ENCODE data around the gene SELPLG. TPM values are rescaled to one million over a fixed set of nuclear protein-coding genes. Genes with fewer than 3 reads are reported as not detected.

SELPLG gene
- total RNA-seq, 1 donor from 2014 or later: 5.8 TPM

DNA sequence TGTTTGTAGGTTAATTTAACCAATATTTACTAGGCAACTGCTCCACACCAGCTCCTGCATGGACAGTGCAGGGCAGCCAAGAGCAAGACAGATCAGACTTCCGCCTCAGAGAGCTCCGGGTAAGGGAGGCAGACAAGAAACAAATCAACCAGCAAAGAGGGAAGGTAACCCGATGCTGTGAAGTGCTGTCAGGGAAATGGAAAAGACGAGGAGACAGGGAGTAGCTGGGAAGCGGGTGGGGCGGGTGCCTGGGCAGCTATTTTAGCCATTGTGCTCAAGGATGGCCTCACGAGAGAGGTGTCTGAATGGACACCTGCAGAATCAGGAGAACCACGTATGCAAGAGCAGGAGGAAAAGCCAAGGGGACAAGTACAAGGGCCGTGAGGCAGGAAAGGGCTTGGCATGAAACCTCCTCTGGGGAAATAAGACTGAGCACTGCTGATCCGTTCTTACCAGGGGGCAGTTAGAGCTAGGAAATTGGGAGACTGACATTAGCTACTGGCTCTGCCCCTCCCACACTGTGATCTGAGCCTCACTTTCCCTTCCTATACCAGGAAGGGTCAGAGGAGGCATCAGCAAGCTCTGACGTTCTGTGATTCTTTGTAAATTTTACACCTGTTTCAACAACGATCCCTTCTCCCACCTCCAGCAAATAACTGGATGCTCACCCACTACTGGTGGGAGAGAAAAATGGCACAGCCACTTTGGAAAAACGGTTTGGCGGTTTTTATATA, 29.3 kb downstream of the SELPLG start:
- no peak overlapping the region for H3K4me3 ChIP-seq (ENCODE audit: insufficient read depth, low read depth, low read length)
- H3K4me2 ChIP-seq (ENCODE audit: low read length): no peak overlapping the region
- H3K27ac ChIP-seq (ENCODE audit: low read depth, low read length): no peak overlapping the region
- no peaks in the 10 kb centered on the region for H3K9me3 Mint-ChIP-seq (ENCODE audit: unreplicated experiment)
- no peak overlapping the region for H3K27ac Mint-ChIP-seq (ENCODE audit: unreplicated experiment)
- peaks cover 7% of the 10 kb centered on the region for H3K27me3 Mint-ChIP-seq (ENCODE audit: low read depth, unreplicated experiment)
- no peaks in the 10 kb centered on the region for H3K36me3 Mint-ChIP-seq (ENCODE audit: low read depth, unreplicated experiment)
- H3K4me1 ChIP-seq (ENCODE audit: insufficient read depth, low read length): peaks cover under 1% of the 10 kb centered on the region
- H3K9me3 ChIP-seq (ENCODE audit: insufficient read depth, low read depth, low read length): no peaks in the 10 kb centered on the region
- no peaks in the 10 kb centered on the region for H3K27me3 ChIP-seq (ENCODE audit: insufficient read depth, low read length)
- H3K9ac ChIP-seq (ENCODE audit: low read length): no peak overlapping the region
- no peak for FAIRE-seq
- no peaks in the 10 kb centered on the region for H4K20me1 ChIP-seq (ENCODE audit: insufficient read depth, low read length)
- TF ChIP-seq EZH2 (IDR thresholded peaks at IDR 0.05; ENCODE audit: insufficient read depth, low read length): no peak
- TF ChIP-seq, protein P1, sequence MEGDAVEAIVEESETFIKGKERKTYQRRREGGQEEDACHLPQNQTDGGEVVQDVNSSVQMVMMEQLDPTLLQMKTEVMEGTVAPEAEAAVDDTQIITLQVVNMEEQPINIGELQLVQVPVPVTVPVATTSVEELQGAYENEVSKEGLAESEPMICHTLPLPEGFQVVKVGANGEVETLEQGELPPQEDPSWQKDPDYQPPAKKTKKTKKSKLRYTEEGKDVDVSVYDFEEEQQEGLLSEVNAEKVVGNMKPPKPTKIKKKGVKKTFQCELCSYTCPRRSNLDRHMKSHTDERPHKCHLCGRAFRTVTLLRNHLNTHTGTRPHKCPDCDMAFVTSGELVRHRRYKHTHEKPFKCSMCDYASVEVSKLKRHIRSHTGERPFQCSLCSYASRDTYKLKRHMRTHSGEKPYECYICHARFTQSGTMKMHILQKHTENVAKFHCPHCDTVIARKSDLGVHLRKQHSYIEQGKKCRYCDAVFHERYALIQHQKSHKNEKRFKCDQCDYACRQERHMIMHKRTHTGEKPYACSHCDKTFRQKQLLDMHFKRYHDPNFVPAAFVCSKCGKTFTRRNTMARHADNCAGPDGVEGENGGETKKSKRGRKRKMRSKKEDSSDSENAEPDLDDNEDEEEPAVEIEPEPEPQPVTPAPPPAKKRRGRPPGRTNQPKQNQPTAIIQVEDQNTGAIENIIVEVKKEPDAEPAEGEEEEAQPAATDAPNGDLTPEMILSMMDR (IDR thresholded peaks at IDR 0.05; ENCODE audit: insufficient read depth, low read depth, low read length): no peak
- DNase-seq (ENCODE audit: low read depth): no peak
- H3K36me3 ChIP-seq (ENCODE audit: insufficient read depth, low read length): no peaks in the 10 kb centered on the region
- no peak overlapping the region for H2AFZ ChIP-seq (ENCODE audit: low read depth, low read length)
- peaks cover 4% of the 10 kb centered on the region for H3K4me1 Mint-ChIP-seq (ENCODE audit: low read depth, unreplicated experiment)
- H3K4me3 Mint-ChIP-seq (ENCODE audit: unreplicated experiment): no peak overlapping the region
- no peaks in the 10 kb centered on the region for H3K79me2 ChIP-seq (ENCODE audit: insufficient read depth, low read length)

DNA sequence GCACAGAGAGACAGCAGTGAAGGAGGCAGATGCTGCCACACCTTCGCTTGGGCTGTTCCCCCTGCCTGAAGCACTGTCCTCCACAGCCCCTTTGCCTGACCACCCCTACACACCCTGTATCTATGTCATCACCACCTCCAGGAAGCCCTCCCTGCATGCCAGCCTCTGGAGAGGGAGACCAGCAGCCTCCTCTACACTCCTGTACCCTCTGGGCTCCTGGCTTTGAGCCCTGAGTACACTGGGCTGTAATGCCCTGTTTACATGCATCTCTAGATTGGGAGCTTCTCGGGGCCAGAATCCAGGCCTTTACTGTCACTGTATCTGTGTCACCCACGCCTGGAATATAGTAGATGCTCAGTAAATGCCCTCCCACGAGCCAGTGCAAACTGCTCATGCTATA, 30.0 kb downstream of the SELPLG start:
- H3K36me3 ChIP-seq (ENCODE audit: insufficient read depth, low read length): no peaks in the 10 kb centered on the region
- no peaks in the 10 kb centered on the region for H3K27me3 ChIP-seq (ENCODE audit: insufficient read depth, low read length)
- H3K27ac ChIP-seq (ENCODE audit: low read depth, low read length): no peak overlapping the region
- no peak for FAIRE-seq
- Mint-ChIP-seq H3K9me3 (ENCODE audit: unreplicated experiment) (no peaks in the 10 kb centered on the region), H3K27me3 (ENCODE audit: low read depth, unreplicated experiment) (peaks cover 13% of the 10 kb centered on the region), H3K27ac (ENCODE audit: unreplicated experiment) (no peak overlapping the region), H3K36me3 (ENCODE audit: low read depth, unreplicated experiment) (no peaks in the 10 kb centered on the region), H3K4me1 (ENCODE audit: low read depth, unreplicated experiment) (peaks cover 4% of the 10 kb centered on the region), H3K4me3 (ENCODE audit: unreplicated experiment) (no peak overlapping the region)
- no peak overlapping the region for H3K4me2 ChIP-seq (ENCODE audit: low read length)
- no peak for DNase-seq (ENCODE audit: low read depth)
- H2AFZ ChIP-seq (ENCODE audit: low read depth, low read length): no peak overlapping the region
- no peaks in the 10 kb centered on the region for H3K4me1 ChIP-seq (ENCODE audit: insufficient read depth, low read length)
- no peaks in the 10 kb centered on the region for H3K79me2 ChIP-seq (ENCODE audit: insufficient read depth, low read length)
- no peak overlapping the region for H3K9ac ChIP-seq (ENCODE audit: low read length)
- H3K9me3 ChIP-seq (ENCODE audit: insufficient read depth, low read depth, low read length): no peaks in the 10 kb centered on the region
- H3K4me3 ChIP-seq (ENCODE audit: insufficient read depth, low read depth, low read length): no peak overlapping the region
- TF ChIP-seq EZH2 (IDR thresholded peaks at IDR 0.05; ENCODE audit: insufficient read depth, low read length): no peak
- TF ChIP-seq, protein P1 (IDR thresholded peaks at IDR 0.05; ENCODE audit: insufficient read depth, low read depth, low read length): no peak
- H4K20me1 ChIP-seq (ENCODE audit: insufficient read depth, low read length): no peaks in the 10 kb centered on the region

Measured in astrocyte (in vitro differentiated cells and primary cell).